ENCODE data around the gene UBL4A.

GRCh38 chrX:154517101-154517781 is 30.8 kb upstream of the UBL4A start:
- TF ChIP-seq CTCF (IDR thresholded peaks at IDR 0.05) (no peak), EZH2phosphoT487 (IDR thresholded peaks at IDR 0.05) (no peak), EZH2 (IDR thresholded peaks at IDR 0.05) (no peak)

Data from neural progenitor cell (in vitro differentiated cells).